GM10248 (cell line): ENCODE results near the gene ELAC2.

Experiments used
- CTCF ChIA-PET: fragments of 300-600 bp; sonication (Branson Sonifier 250); formaldehyde crosslinking; extraction: SDS; loops from one replicate; lab custom pipeline; 2021; ENCODE audit warnings: antibody characterized with exemption; lab: Yijun Ruan, JAX
- POLR2A ChIA-PET: fragments of 350-650 bp; sonication (Branson Sonifier 250); formaldehyde crosslinking; extraction: SDS; loops from one replicate; lab custom pipeline; 2020; ENCODE audit warnings: antibody characterized with exemption; lab: Yijun Ruan, JAX
- DNase-seq: peaks from one replicate; pipeline ENCODE4 v3.0.0; 2012; ENCODE audit errors: extremely low spot score
- TF ChIP-seq, protein P1 (sequence below): IDR thresholded peaks from 2 replicates; pipeline ENCODE4 v1.5.1; 2012; ENCODE audit warnings: mild to moderate bottlenecking, low read depth; ENCODE audit errors: extremely low read depth, missing control alignments, control extremely low read depth

The ELAC2 gene

DNA sequence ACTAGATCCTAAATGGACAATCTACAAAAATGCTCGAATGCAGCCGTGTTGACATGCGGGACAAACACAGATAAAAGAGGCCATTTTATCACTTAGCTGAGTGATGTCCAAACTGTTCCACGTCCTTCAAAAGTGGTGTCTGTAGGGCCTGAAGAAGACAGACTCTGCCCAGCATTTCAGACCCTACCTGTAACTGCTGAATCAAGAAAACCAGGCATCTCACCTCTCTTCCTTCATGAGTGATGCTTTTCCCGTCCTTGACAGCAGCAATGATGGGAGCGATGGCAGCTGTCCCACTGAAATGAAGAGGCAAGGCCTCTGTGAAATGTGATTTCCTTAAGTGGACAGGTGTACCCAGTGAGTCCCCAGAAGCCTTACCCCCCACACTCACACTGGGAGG lies 12.3 kb downstream of the ELAC2 start:
- TF ChIP-seq, protein P1, sequence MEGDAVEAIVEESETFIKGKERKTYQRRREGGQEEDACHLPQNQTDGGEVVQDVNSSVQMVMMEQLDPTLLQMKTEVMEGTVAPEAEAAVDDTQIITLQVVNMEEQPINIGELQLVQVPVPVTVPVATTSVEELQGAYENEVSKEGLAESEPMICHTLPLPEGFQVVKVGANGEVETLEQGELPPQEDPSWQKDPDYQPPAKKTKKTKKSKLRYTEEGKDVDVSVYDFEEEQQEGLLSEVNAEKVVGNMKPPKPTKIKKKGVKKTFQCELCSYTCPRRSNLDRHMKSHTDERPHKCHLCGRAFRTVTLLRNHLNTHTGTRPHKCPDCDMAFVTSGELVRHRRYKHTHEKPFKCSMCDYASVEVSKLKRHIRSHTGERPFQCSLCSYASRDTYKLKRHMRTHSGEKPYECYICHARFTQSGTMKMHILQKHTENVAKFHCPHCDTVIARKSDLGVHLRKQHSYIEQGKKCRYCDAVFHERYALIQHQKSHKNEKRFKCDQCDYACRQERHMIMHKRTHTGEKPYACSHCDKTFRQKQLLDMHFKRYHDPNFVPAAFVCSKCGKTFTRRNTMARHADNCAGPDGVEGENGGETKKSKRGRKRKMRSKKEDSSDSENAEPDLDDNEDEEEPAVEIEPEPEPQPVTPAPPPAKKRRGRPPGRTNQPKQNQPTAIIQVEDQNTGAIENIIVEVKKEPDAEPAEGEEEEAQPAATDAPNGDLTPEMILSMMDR, result no peak
- DNase-seq, result no peak
- CTCF ChIA-PET, result interaction anchor here (0.9 to 5.0 kb wide), 12 partner anchors 8 to 663 kb away, joined by 3 to 56 read pairs (median 18); partner anchors contain the start of gene ELAC2
- POLR2A ChIA-PET, result interaction anchor here (1.7 kb wide), 1 partner anchor 12 kb away, joined by 3 read pairs; the partner anchor contains the start of gene ELAC2

DNA sequence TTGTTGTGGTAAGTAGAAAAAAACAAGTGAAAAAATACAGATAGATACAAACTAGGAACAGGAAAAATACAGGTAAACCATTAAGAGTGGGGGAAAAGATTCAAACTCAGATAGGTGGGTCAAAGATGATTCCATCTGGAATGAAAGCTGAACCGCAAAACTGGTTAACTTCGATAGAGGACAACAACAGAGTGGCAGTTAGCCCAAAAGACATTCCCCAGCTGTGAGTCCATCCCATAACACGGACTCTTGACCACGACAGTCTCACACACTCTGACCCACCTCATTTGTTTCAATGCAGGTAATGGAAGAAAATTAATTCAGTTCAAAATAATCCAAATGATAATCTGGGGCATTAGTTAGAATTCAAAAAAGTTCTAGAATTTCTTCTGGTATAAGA lies 13.5 kb downstream of the ELAC2 start:
- ChIA-PET CTCF (interaction anchor here (0.9 to 5.0 kb wide), 12 partner anchors 9 to 662 kb away, joined by 3 to 56 read pairs (median 18); partner anchors contain the start of gene ELAC2), POLR2A (no interaction called here)
- no peak for DNase-seq
- TF ChIP-seq, protein P1, result no peak

DNA sequence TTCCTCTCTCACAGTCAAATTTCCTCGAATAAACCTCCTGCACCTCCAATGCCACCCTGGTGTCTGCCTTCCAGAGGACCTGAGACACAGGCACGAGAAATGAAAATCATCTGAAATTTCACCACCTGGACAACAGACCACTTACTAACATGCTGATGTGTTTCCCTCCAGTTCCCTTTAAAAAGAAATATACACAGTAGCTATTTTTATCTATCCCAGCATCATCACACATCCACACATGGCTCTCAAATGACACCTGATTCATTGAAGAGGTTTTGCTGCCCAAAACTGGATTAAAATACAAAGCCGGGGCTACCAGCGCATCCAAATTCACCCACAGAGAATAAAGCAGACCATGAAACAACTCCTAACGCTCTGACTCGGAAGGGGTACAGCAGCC lies 13.9 kb downstream of the ELAC2 start:
- POLR2A ChIA-PET, result interaction anchor here (0.6 kb wide), 1 partner anchor 138 kb away, joined by 3 read pairs; no protein-coding TSS in a partner anchor
- TF ChIP-seq, protein P1, result no peak
- DNase-seq, result no peak
- CTCF ChIA-PET, result interaction anchor here (0.9 to 5.0 kb wide), 13 partner anchors 9 to 806 kb away, joined by 3 to 56 read pairs (median 16); partner anchors contain the start of gene ELAC2

DNA sequence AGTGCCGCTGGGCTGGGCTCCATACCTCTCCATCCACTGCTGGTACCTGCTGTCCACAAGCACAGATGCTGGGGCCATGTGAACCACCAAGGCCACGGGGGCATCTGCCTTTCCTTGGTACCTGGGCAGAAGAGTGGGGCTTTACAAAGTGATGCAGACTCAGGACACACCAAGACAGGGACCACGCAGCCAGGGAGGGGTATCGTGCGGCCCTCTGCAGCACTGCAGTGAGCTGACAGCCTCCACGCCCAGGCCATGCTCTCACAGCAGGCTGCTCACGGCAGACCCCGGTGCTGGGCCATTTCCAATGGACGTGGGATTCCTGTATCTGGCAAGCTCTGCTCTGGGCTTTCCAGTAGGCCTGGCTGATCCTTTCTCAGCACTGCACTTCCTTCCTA lies 14.4 kb downstream of the ELAC2 start:
- POLR2A ChIA-PET, result interaction anchor here (0.6 kb wide), 1 partner anchor 138 kb away, joined by 3 read pairs; no protein-coding TSS in a partner anchor
- TF ChIP-seq, protein P1, result no peak
- DNase-seq, result no peak
- CTCF ChIA-PET, result interaction anchor here (0.9 to 5.0 kb wide), 18 partner anchors 10 to 822 kb away, joined by 3 to 56 read pairs (median 9); partner anchors contain the start of gene ELAC2

DNA sequence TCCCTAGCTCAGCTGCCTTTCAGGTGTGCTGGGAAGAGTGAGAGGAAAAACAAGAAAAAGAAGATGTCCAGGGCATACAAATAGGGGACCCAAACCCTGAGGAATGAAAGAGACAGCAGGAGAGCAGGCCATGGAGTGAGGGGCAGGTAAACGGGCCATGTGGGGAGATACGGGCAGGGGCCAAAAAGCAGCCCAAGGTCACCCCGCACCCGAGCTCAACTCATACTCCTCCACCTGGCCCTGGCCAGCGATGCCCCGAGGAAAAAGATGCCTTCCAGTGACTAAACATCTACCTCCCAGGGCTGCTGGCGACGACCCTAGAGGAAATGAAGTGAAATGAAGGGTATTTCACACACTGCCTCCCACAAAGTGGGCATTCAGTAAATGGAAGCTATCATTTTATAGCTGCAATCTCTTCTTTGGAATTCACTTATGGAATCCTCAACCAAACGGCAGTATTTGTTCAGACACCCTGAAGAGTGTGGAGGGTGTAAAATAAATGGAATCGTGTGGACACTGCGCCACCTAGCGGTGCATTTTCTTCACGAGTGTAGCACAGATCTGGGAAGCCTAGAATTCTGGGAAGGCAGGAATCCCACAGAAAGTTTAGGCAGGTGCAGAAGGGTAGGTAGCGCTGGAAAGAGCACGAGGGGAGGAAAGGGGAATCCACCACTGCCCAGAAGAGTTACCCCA lies 14.9 kb downstream of the ELAC2 start:
- ChIA-PET CTCF (interaction anchor here (0.6 to 5.0 kb wide), 28 partner anchors 10 to 822 kb away, joined by 3 to 56 read pairs (median 6); partner anchors contain the start of gene ELAC2), POLR2A (interaction anchor here (1.4 kb wide), 1 partner anchor 15 kb away, joined by 3 read pairs; the partner anchor contains the start of gene ELAC2)
- TF ChIP-seq, protein P1, result peak; percentile 70
- DNase-seq, result peak; percentile 72

DNA sequence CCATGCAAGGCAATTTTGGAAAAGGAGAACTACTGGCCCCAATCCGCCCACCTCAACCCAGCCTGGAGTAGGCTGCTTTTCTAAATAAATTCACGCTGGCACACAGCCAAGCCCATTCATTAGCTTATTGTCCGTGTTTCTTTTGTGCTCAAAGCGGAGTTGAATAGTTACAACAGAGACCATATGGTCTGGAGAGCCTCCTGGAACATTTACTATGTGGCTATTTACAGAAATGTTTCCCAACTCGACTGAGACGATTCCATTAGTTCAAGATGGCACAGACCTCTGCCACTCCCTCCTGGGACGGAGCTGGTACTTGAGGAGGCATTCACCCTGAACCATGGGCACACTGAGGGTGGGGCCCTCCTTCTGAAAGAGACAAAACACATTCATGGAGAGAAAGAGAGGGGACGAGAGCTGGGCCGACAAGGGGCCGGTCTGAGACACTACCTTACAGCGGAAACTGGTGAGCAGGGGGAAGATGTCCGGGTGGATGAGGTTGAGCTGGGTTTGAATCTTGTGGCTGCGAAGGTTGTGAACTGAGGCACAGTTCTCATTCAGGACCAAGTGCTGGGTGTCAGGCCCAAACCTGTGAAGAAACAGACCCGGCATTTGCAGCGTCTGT lies 15.7 kb downstream of the ELAC2 start:
- TF ChIP-seq, protein P1, result no peak
- no peak for DNase-seq
- ChIA-PET CTCF (interaction anchor here (0.9 to 5.0 kb wide), 26 partner anchors 9 to 821 kb away, joined by 3 to 56 read pairs (median 6); partner anchors contain the start of gene ELAC2), POLR2A (interaction anchor here (1.4 kb wide), 1 partner anchor 16 kb away, joined by 3 read pairs; the partner anchor contains the start of gene ELAC2)
